Fibroblast of pulmonary artery (primary cell): Measurements from ENCODE around the gene SLC25A13.

Experiments used
- DNase-seq: peaks from one replicate; pipeline ENCODE4 v3.0.0-alpha.2; 2010; ENCODE audit warnings: low read depth
- H3K4me3 ChIP-seq: replicated peaks from 2 replicates; pipeline ENCODE4 v1.5.1; 2011; ENCODE audit warnings: low read depth, mild to moderate bottlenecking, control low read depth, low read length, moderate library complexity
- TF ChIP-seq, protein P1 (sequence below): IDR thresholded peaks from 2 replicates; pipeline ENCODE4 v1.5.1; 2011; ENCODE audit warnings: mild to moderate bottlenecking, control low read depth, low read length, inconsistent platforms; ENCODE audit errors: missing control alignments

The SLC25A13 gene

GRCh38 chr7:96097835-96098234, 224.1 kb downstream of the SLC25A13 start:
- H3K4me3 ChIP-seq, result no peak overlapping the region
- TF ChIP-seq, protein P1, sequence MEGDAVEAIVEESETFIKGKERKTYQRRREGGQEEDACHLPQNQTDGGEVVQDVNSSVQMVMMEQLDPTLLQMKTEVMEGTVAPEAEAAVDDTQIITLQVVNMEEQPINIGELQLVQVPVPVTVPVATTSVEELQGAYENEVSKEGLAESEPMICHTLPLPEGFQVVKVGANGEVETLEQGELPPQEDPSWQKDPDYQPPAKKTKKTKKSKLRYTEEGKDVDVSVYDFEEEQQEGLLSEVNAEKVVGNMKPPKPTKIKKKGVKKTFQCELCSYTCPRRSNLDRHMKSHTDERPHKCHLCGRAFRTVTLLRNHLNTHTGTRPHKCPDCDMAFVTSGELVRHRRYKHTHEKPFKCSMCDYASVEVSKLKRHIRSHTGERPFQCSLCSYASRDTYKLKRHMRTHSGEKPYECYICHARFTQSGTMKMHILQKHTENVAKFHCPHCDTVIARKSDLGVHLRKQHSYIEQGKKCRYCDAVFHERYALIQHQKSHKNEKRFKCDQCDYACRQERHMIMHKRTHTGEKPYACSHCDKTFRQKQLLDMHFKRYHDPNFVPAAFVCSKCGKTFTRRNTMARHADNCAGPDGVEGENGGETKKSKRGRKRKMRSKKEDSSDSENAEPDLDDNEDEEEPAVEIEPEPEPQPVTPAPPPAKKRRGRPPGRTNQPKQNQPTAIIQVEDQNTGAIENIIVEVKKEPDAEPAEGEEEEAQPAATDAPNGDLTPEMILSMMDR, result no peak
- DNase-seq, result no peak

- DNase-seq, result peak; percentile 71
- H3K4me3 ChIP-seq, result no peak overlapping the region
- TF ChIP-seq, protein P1, result no peak
Measured at GRCh38 chr7:96093435-96093834, 228.5 kb downstream of the SLC25A13 start.

- no peak overlapping the region for H3K4me3 ChIP-seq
- TF ChIP-seq, protein P1, result no peak
- no peak for DNase-seq
Measured at GRCh38 chr7:96090756-96091155, 231.1 kb downstream of the SLC25A13 start.

GRCh38 chr7:96089511-96089910, 232.4 kb downstream of the SLC25A13 start:
- DNase-seq, result no peak
- H3K4me3 ChIP-seq, result no peak overlapping the region
- TF ChIP-seq, protein P1, result no peak

GRCh38 chr7:96088579-96088978, 233.3 kb downstream of the SLC25A13 start:
- H3K4me3 ChIP-seq, result no peak overlapping the region
- peak; percentile 18 for DNase-seq
- TF ChIP-seq, protein P1, result no peak

GRCh38 chr7:96085953-96086352, 235.9 kb downstream of the SLC25A13 start:
- no peak for DNase-seq
- no peak overlapping the region for H3K4me3 ChIP-seq
- TF ChIP-seq, protein P1, result no peak

DNA sequence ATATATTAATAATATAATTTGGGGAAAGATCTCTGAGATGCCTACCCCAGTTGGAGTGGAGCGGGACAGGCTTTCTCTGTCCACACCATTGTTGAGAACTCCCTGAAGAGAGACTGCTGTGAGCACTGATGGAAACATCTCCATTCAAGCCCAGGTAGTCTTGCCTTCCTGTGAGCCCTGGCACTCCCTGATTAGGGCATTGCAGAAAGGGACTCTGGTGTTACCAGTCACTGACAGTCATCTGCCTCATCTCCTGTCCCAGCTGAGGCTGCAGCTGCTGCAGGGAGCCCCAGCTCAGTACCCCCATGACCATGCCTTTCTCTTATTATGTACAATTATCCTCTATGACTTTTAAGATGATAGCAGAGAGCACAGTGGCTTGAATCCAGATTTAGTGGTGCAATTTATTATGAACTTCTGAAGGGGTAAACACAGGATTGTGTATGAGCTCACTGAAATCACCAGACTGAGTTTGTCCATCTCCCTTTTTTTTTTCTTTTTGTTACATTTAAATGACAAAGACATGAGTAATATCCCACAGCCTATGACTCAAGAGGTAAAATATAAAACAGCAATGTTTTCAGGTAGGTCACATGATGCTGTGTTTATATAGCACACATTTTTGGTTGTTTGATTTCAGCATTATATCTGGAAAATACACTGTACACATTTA, 236.9 kb downstream of the SLC25A13 start:
- DNase-seq, result peak; percentile 51
- H3K4me3 ChIP-seq, result no peak overlapping the region
- TF ChIP-seq, protein P1, result no peak
